Measurements from ENCODE around the gene RBBP8.

GRCh38 chr18:23020555-23021294 lies 87.6 kb downstream of the RBBP8 start:
- TF ChIP-seq CTCF (IDR thresholded peaks at IDR 0.05): no peak
- no peak for TF ChIP-seq POLR2AphosphoS5 (IDR thresholded peaks at IDR 0.05)
- TF ChIP-seq POLR2A (IDR thresholded peaks at IDR 0.05): no peak
- TF ChIP-seq EP300 (IDR thresholded peaks at IDR 0.05): no peak

Data from upper lobe of left lung (tissue), 4 donors.